ENCODE measurements around the gene MINDY4. TPM values are rescaled to one million over a fixed set of nuclear protein-coding genes. Genes with fewer than 3 reads are reported as not detected.

Gene MINDY4
- polyA plus RNA-seq, 3 donors, result 0.15 to 0.17 TPM; not detected in 1

GRCh38 chr7:30930621-30931020 is 159.4 kb downstream of the MINDY4 start:
- Histone ChIP-seq H3K27me3 (ENCODE audit: control insufficient read depth in 2 of 2, insufficient read depth in 2 of 2, low read length in 2 of 2) (no peaks in the 10 kb centered on the region), H4K20me1 (ENCODE audit: insufficient read depth, low read length) (no peaks in the 10 kb centered on the region), H3K36me3 (replicated peaks in 1 of 2; ENCODE audit: control insufficient read depth in 1 of 2, insufficient read depth in 2 of 2, low read length in 2 of 2) (no peaks in the 10 kb centered on the region), H3K27ac (ENCODE audit: low read depth in 1 of 2, low read length in 2 of 2) (no peak overlapping the region), H3K9me3 (replicated peaks in 1 of 2; ENCODE audit: control insufficient read depth in 1 of 2, insufficient read depth in 1 of 2, low read length in 2 of 2) (peaks cover 0 to 7% of the 10 kb centered on the region in 2 donors), H3K79me2 (ENCODE audit: insufficient read depth, low read length) (no peaks in the 10 kb centered on the region), H3K4me2 (replicated peaks; ENCODE audit: extremely low read depth, low read length, poor library complexity, severe bottlenecking) (no peak overlapping the region), H3K9ac (ENCODE audit: insufficient read depth, low read length, poor library complexity, severe bottlenecking) (no peak overlapping the region), H3K4me3 (replicated peaks in 1 of 3; ENCODE audit: low read depth in 2 of 3, low read length in 3 of 3) (no peak overlapping the region), H3K4me1 (ENCODE audit: control insufficient read depth in 1 of 2, insufficient read depth in 2 of 2, low read length in 2 of 2) (no peaks in the 10 kb centered on the region), H2AFZ (ENCODE audit: insufficient read depth, low read depth, low read length, poor library complexity, severe bottlenecking) (no peak overlapping the region)
- no peak for DNase-seq
- 89% methylated on average over 6 of the region's 8 CpGs for WGBS (ENCODE audit: insufficient coverage)
- intact Hi-C loops (cut with micrococcal nuclease), result no loop called here
- H3K9me3 Mint-ChIP-seq, result peaks cover 3 to 16% (median 6%) of the 10 kb centered on the region in 7 donors
- H3K4me3 Mint-ChIP-seq, result no peak overlapping the region
- no peaks in the 10 kb centered on the region for H3K36me3 Mint-ChIP-seq
- no peaks in the 10 kb centered on the region for H3K4me1 Mint-ChIP-seq
- no peak overlapping the region for H3K27ac Mint-ChIP-seq
- peaks cover 0 to 2% (median 0%) of the 10 kb centered on the region in 3 donors for H3K27me3 Mint-ChIP-seq (ENCODE audit: low read depth in 3 of 3)
- no peak for TF ChIP-seq CTCF (IDR thresholded peaks at IDR 0.05)

- Mint-ChIP-seq H3K9me3 (peaks cover 3 to 16% (median 6%) of the 10 kb centered on the region in 7 donors), H3K27ac (no peak overlapping the region), H3K4me1 (no peaks in the 10 kb centered on the region), H3K4me3 (no peak overlapping the region), H3K36me3 (no peaks in the 10 kb centered on the region), H3K27me3 (ENCODE audit: low read depth in 3 of 3) (peaks cover 0 to 2% (median 0%) of the 10 kb centered on the region in 3 donors)
- Histone ChIP-seq H3K4me3 (replicated peaks in 1 of 3; ENCODE audit: low read depth in 2 of 3, low read length in 3 of 3) (no peak overlapping the region), H4K20me1 (ENCODE audit: insufficient read depth, low read length) (no peaks in the 10 kb centered on the region), H3K4me2 (replicated peaks; ENCODE audit: extremely low read depth, low read length, poor library complexity, severe bottlenecking) (no peak overlapping the region), H2AFZ (ENCODE audit: insufficient read depth, low read depth, low read length, poor library complexity, severe bottlenecking) (no peak overlapping the region), H3K36me3 (replicated peaks in 1 of 2; ENCODE audit: control insufficient read depth in 1 of 2, insufficient read depth in 2 of 2, low read length in 2 of 2) (no peaks in the 10 kb centered on the region), H3K9me3 (replicated peaks in 1 of 2; ENCODE audit: control insufficient read depth in 1 of 2, insufficient read depth in 1 of 2, low read length in 2 of 2) (peaks cover 0 to 7% of the 10 kb centered on the region in 2 donors), H3K9ac (ENCODE audit: insufficient read depth, low read length, poor library complexity, severe bottlenecking) (no peak overlapping the region), H3K4me1 (ENCODE audit: control insufficient read depth in 1 of 2, insufficient read depth in 2 of 2, low read length in 2 of 2) (no peaks in the 10 kb centered on the region), H3K27me3 (ENCODE audit: control insufficient read depth in 2 of 2, insufficient read depth in 2 of 2, low read length in 2 of 2) (no peaks in the 10 kb centered on the region), H3K27ac (ENCODE audit: low read depth in 1 of 2, low read length in 2 of 2) (no peak overlapping the region), H3K79me2 (ENCODE audit: insufficient read depth, low read length) (no peaks in the 10 kb centered on the region)
- intact Hi-C loops (cut with micrococcal nuclease), result no loop called here
- WGBS (ENCODE audit: insufficient coverage), result 95% methylated on average over 20 of the region's 24 CpGs
- TF ChIP-seq CTCF (IDR thresholded peaks at IDR 0.05), result no peak
- no peak for DNase-seq
Measured at GRCh38 chr7:30931161-30931928, 160.1 kb downstream of the MINDY4 start.
